Tibial artery (tissue), 4 donors: Measurements from ENCODE around the gene CPNE7.

Experiments used
- DNase-seq, 2 donors: peaks; one replicate each; pipeline ENCODE4 v3.0.0-alpha.2; 2019
- H3K27ac ChIP-seq, 2 donors: fragments of 200-600 bp; sonication (generic) in 1 of 2; 1 replicate in 1 of 2; 2 replicates in 1 of 2; pipeline ENCODE4 v1.5.1; 2018 to 2019; ENCODE audit warnings: mild to moderate bottlenecking in 1 of 2
- H3K27me3 ChIP-seq, 2 donors: fragments of 200-600 bp; sonication (generic) in 1 of 2; one replicate each; pipeline versions ENCODE4 v1.5.1 to v1.6.0; 2016 to 2019
- H3K36me3 ChIP-seq, 3 donors: fragments of 200-600 bp; sonication (generic) in 2 of 3; one replicate each; pipeline ENCODE4 v1.5.1; 2016 to 2019; ENCODE audit warnings: mild to moderate bottlenecking in 2 of 3
- H3K4me1 ChIP-seq, 4 donors: fragments of 200-600 bp; sonication (generic) in 2 of 4; 1 replicate in 3 of 4; 2 replicates in 1 of 4; pipeline ENCODE4 v1.5.1; 2016 to 2019
- H3K4me3 ChIP-seq, 2 donors: fragments of 200-600 bp; sonication (generic) in 1 of 2; 1 replicate in 1 of 2; 2 replicates in 1 of 2; pipeline ENCODE4 v1.5.1; 2018 to 2019; ENCODE audit warnings: mild to moderate bottlenecking in 2 of 2
- H3K9me3 ChIP-seq, 3 donors: fragments of 200-600 bp; sonication (generic) in 1 of 3; one replicate each; pipeline ENCODE4 v1.5.1; 2016 to 2019
- CTCF ChIP-seq, 2 experiments: fragments of 200-600 bp in 1 of 2; fragments of 450-650 bp in 1 of 2; IDR thresholded peaks; one replicate each; pipeline ENCODE4 v1.5.1; 2017 to 2019; ENCODE audit warnings: antibody characterized with exemption in 2 of 2, mild to moderate bottlenecking in 1 of 2, moderate library complexity in 1 of 2
- intact Hi-C: fragments of 100-400 bp; cut with DNase I; formaldehyde crosslinking; loops from one replicate; pipeline ENCODE4 v1.15.0; 2023; ENCODE audit warnings: low total_unique reads

CPNE7 gene

GRCh38 chr16:89620406-89620841 lies 44.9 kb downstream of the CPNE7 start:
- Histone ChIP-seq H3K9me3 (no peaks in the 10 kb centered on the region), H3K4me1 (no peaks in the 10 kb centered on the region), H3K36me3 (no peaks in the 10 kb centered on the region), H3K27me3 (peaks cover 0 to 62% of the 10 kb centered on the region in 2 donors), H3K4me3 (no peak overlapping the region), H3K27ac (no peak overlapping the region)
- intact Hi-C loops = no loop called here
- no peak for TF ChIP-seq CTCF (IDR thresholded peaks at IDR 0.05)
- DNase-seq = no peak

GRCh38 chr16:89621136-89621697 lies 45.7 kb downstream of the CPNE7 start:
- intact Hi-C loops = no loop called here
- no peak overlapping the region for H3K4me3 ChIP-seq
- H3K9me3 ChIP-seq = no peaks in the 10 kb centered on the region
- H3K27me3 ChIP-seq = peaks cover 0 to 63% of the 10 kb centered on the region in 2 donors
- H3K36me3 ChIP-seq = no peaks in the 10 kb centered on the region
- no peak overlapping the region for H3K27ac ChIP-seq
- TF ChIP-seq CTCF (IDR thresholded peaks at IDR 0.05) = no peak
- DNase-seq = no peak
- H3K4me1 ChIP-seq = no peaks in the 10 kb centered on the region

- H3K36me3 ChIP-seq = no peaks in the 10 kb centered on the region
- H3K4me3 ChIP-seq = no peak overlapping the region
- TF ChIP-seq CTCF (IDR thresholded peaks at IDR 0.05) = no peak
- peaks cover 0 to 60% of the 10 kb centered on the region in 2 donors for H3K27me3 ChIP-seq
- intact Hi-C loops = no loop called here
- no peak for DNase-seq
- no peak overlapping the region for H3K27ac ChIP-seq
- no peaks in the 10 kb centered on the region for H3K4me1 ChIP-seq
- H3K9me3 ChIP-seq = no peaks in the 10 kb centered on the region
Observed at GRCh38 chr16:89621698-89622409, 46.3 kb downstream of the CPNE7 start.

- H3K4me3 ChIP-seq = no peak overlapping the region
- no peaks in the 10 kb centered on the region for H3K9me3 ChIP-seq
- no peak for TF ChIP-seq CTCF (IDR thresholded peaks at IDR 0.05)
- no peak for DNase-seq
- H3K27ac ChIP-seq = no peak overlapping the region
- peaks cover 0 to 55% of the 10 kb centered on the region in 2 donors for H3K27me3 ChIP-seq
- intact Hi-C loops = no loop called here
- no peaks in the 10 kb centered on the region for H3K4me1 ChIP-seq
- no peaks in the 10 kb centered on the region for H3K36me3 ChIP-seq
Observed at GRCh38 chr16:89623511-89624261, 48.1 kb downstream of the CPNE7 start.

- no peak overlapping the region for H3K27ac ChIP-seq
- no peak for TF ChIP-seq CTCF (IDR thresholded peaks at IDR 0.05)
- H3K27me3 ChIP-seq = peaks cover 0 to 58% of the 10 kb centered on the region in 2 donors
- no peaks in the 10 kb centered on the region for H3K36me3 ChIP-seq
- no peak for DNase-seq
- no peaks in the 10 kb centered on the region for H3K9me3 ChIP-seq
- intact Hi-C loops = no loop called here
- H3K4me1 ChIP-seq = no peaks in the 10 kb centered on the region
- H3K4me3 ChIP-seq = no peak overlapping the region
Observed at GRCh38 chr16:89624777-89625761, 49.5 kb downstream of the CPNE7 start.
